Measurements from ENCODE around the gene DTNBP1. TPM values are rescaled to one million over a fixed set of nuclear protein-coding genes. Genes with fewer than 3 reads are reported as not detected.
A peak's percentile ranks its signal among the peaks of the same experiment; 100 is the strongest.

Gene DTNBP1
- total RNA-seq, 1 donor from 2014 or later, result 20.1 TPM

- Mint-ChIP-seq H3K4me3 (ENCODE audit: unreplicated experiment) (no peak overlapping the region), H3K27me3 (ENCODE audit: unreplicated experiment) (no peaks in the 10 kb centered on the region), H3K9me3 (ENCODE audit: unreplicated experiment) (no peaks in the 10 kb centered on the region), H3K36me3 (ENCODE audit: unreplicated experiment) (peaks cover 53% of the 10 kb centered on the region), H3K4me1 (ENCODE audit: unreplicated experiment) (peaks cover 4% of the 10 kb centered on the region), H3K27ac (ENCODE audit: unreplicated experiment) (no peak overlapping the region)
- no peak for TF ChIP-seq CTCF (IDR thresholded peaks at IDR 0.05)
- peak; percentile 54 for DNase-seq (ENCODE audit: extremely low spot score, unreplicated experiment)
Measured at GRCh38 chr6:15520626-15521203, 142.1 kb downstream of the DTNBP1 start.

GRCh38 chr6:15519681-15520080 lies 143.1 kb downstream of the DTNBP1 start:
- no peak for TF ChIP-seq CTCF (IDR thresholded peaks at IDR 0.05)
- DNase-seq (ENCODE audit: extremely low spot score, unreplicated experiment), result no peak
- H3K4me3 Mint-ChIP-seq (ENCODE audit: unreplicated experiment), result no peak overlapping the region
- H3K27me3 Mint-ChIP-seq (ENCODE audit: unreplicated experiment), result no peaks in the 10 kb centered on the region
- peaks cover 52% of the 10 kb centered on the region for H3K36me3 Mint-ChIP-seq (ENCODE audit: unreplicated experiment)
- H3K27ac Mint-ChIP-seq (ENCODE audit: unreplicated experiment), result no peak overlapping the region
- H3K4me1 Mint-ChIP-seq (ENCODE audit: unreplicated experiment), result peaks cover 4% of the 10 kb centered on the region
- H3K9me3 Mint-ChIP-seq (ENCODE audit: unreplicated experiment), result no peaks in the 10 kb centered on the region

- peaks cover 4% of the 10 kb centered on the region for H3K4me1 Mint-ChIP-seq (ENCODE audit: unreplicated experiment)
- H3K9me3 Mint-ChIP-seq (ENCODE audit: unreplicated experiment), result no peaks in the 10 kb centered on the region
- no peak overlapping the region for H3K4me3 Mint-ChIP-seq (ENCODE audit: unreplicated experiment)
- no peak for DNase-seq (ENCODE audit: extremely low spot score, unreplicated experiment)
- H3K27ac Mint-ChIP-seq (ENCODE audit: unreplicated experiment), result no peak overlapping the region
- no peak for TF ChIP-seq CTCF (IDR thresholded peaks at IDR 0.05)
- H3K27me3 Mint-ChIP-seq (ENCODE audit: unreplicated experiment), result no peaks in the 10 kb centered on the region
- peaks cover 54% of the 10 kb centered on the region for H3K36me3 Mint-ChIP-seq (ENCODE audit: unreplicated experiment)
Measured at GRCh38 chr6:15518878-15519277, 143.9 kb downstream of the DTNBP1 start.

- TF ChIP-seq CTCF (IDR thresholded peaks at IDR 0.05), result no peak
- peaks cover 50% of the 10 kb centered on the region for H3K36me3 Mint-ChIP-seq (ENCODE audit: unreplicated experiment)
- H3K27ac Mint-ChIP-seq (ENCODE audit: unreplicated experiment), result no peak overlapping the region
- peaks cover 3% of the 10 kb centered on the region for H3K4me1 Mint-ChIP-seq (ENCODE audit: unreplicated experiment)
- DNase-seq (ENCODE audit: extremely low spot score, unreplicated experiment), result no peak
- no peak overlapping the region for H3K4me3 Mint-ChIP-seq (ENCODE audit: unreplicated experiment)
- H3K9me3 Mint-ChIP-seq (ENCODE audit: unreplicated experiment), result no peaks in the 10 kb centered on the region
- H3K27me3 Mint-ChIP-seq (ENCODE audit: unreplicated experiment), result no peaks in the 10 kb centered on the region
Measured at GRCh38 chr6:15518057-15518456, 144.8 kb downstream of the DTNBP1 start.

- H3K27ac Mint-ChIP-seq (ENCODE audit: unreplicated experiment), result no peak overlapping the region
- H3K36me3 Mint-ChIP-seq (ENCODE audit: unreplicated experiment), result peaks cover 48% of the 10 kb centered on the region
- DNase-seq (ENCODE audit: extremely low spot score, unreplicated experiment), result no peak
- H3K4me1 Mint-ChIP-seq (ENCODE audit: unreplicated experiment), result peaks cover 3% of the 10 kb centered on the region
- no peak for TF ChIP-seq CTCF (IDR thresholded peaks at IDR 0.05)
- H3K27me3 Mint-ChIP-seq (ENCODE audit: unreplicated experiment), result no peaks in the 10 kb centered on the region
- no peaks in the 10 kb centered on the region for H3K9me3 Mint-ChIP-seq (ENCODE audit: unreplicated experiment)
- H3K4me3 Mint-ChIP-seq (ENCODE audit: unreplicated experiment), result no peak overlapping the region
Measured at GRCh38 chr6:15517600-15517999, 145.2 kb downstream of the DTNBP1 start.
